ENCODE measurements around the gene HOXC13. TPM values are rescaled to one million over a fixed set of nuclear protein-coding genes. Genes with fewer than 3 reads are reported as not detected.

Gene HOXC13
- total RNA-seq, 1 donor from 2014 or later = 0.69 TPM

GRCh38 chr12:53992377-53992889, 53.8 kb downstream of the HOXC13 start:
- no peaks in the 10 kb centered on the region for H3K9me3 Mint-ChIP-seq
- no peak for TF ChIP-seq CTCF (IDR thresholded peaks at IDR 0.05; ENCODE audit: unreplicated experiment)
- peaks cover 100% of the 10 kb centered on the region for H3K27me3 Mint-ChIP-seq (ENCODE audit: low read depth)
- H3K4me3 Mint-ChIP-seq = no peak overlapping the region
- no peaks in the 10 kb centered on the region for H3K36me3 Mint-ChIP-seq
- DNase-seq (ENCODE audit: low spot score in 2 of 2, unreplicated experiment in 2 of 2) = no peak
- H3K27ac Mint-ChIP-seq = no peak overlapping the region
- peaks cover 27% of the 10 kb centered on the region for H3K4me1 Mint-ChIP-seq

- no peak for DNase-seq (ENCODE audit: low spot score in 2 of 2, unreplicated experiment in 2 of 2)
- H3K27ac Mint-ChIP-seq = no peak overlapping the region
- peaks cover 27% of the 10 kb centered on the region for H3K4me1 Mint-ChIP-seq
- H3K36me3 Mint-ChIP-seq = no peaks in the 10 kb centered on the region
- H3K9me3 Mint-ChIP-seq = no peaks in the 10 kb centered on the region
- H3K4me3 Mint-ChIP-seq = peak overlapping the region; percentile 57
- TF ChIP-seq CTCF (IDR thresholded peaks at IDR 0.05; ENCODE audit: unreplicated experiment) = no peak
- peaks cover 100% of the 10 kb centered on the region for H3K27me3 Mint-ChIP-seq (ENCODE audit: low read depth)
Observed at GRCh38 chr12:53993162-53994008, 54.8 kb downstream of the HOXC13 start.

- H3K9me3 Mint-ChIP-seq = no peaks in the 10 kb centered on the region
- H3K27ac Mint-ChIP-seq = no peak overlapping the region
- peaks cover 100% of the 10 kb centered on the region for H3K27me3 Mint-ChIP-seq (ENCODE audit: low read depth)
- peak overlapping the region; percentile 57 for H3K4me3 Mint-ChIP-seq
- H3K4me1 Mint-ChIP-seq = peaks cover 26% of the 10 kb centered on the region
- TF ChIP-seq CTCF (IDR thresholded peaks at IDR 0.05; ENCODE audit: unreplicated experiment) = no peak
- no peaks in the 10 kb centered on the region for H3K36me3 Mint-ChIP-seq
- no peak for DNase-seq (ENCODE audit: low spot score in 2 of 2, unreplicated experiment in 2 of 2)
Observed at GRCh38 chr12:53994009-53994263, 55.3 kb downstream of the HOXC13 start.

- Mint-ChIP-seq H3K27ac (no peak overlapping the region), H3K4me1 (peaks cover 22% of the 10 kb centered on the region), H3K9me3 (no peaks in the 10 kb centered on the region), H3K27me3 (ENCODE audit: low read depth) (peaks cover 100% of the 10 kb centered on the region), H3K4me3 (peak overlapping the region; percentile 57), H3K36me3 (no peaks in the 10 kb centered on the region)
- DNase-seq (ENCODE audit: low spot score in 2 of 2, unreplicated experiment in 2 of 2) = no peak
- TF ChIP-seq CTCF (IDR thresholded peaks at IDR 0.05; ENCODE audit: unreplicated experiment) = no peak
Observed at GRCh38 chr12:53994264-53995001, 55.8 kb downstream of the HOXC13 start.

- Mint-ChIP-seq H3K9me3 (no peaks in the 10 kb centered on the region), H3K4me3 (peak overlapping the region; percentile 56), H3K27me3 (ENCODE audit: low read depth) (peaks cover 100% of the 10 kb centered on the region), H3K4me1 (peaks cover 22% of the 10 kb centered on the region), H3K27ac (no peak overlapping the region), H3K36me3 (no peaks in the 10 kb centered on the region)
- no peak for TF ChIP-seq CTCF (IDR thresholded peaks at IDR 0.05; ENCODE audit: unreplicated experiment)
- no peak for DNase-seq (ENCODE audit: low spot score in 2 of 2, unreplicated experiment in 2 of 2)
Observed at GRCh38 chr12:53995002-53995377, 56.4 kb downstream of the HOXC13 start.

Data from mesothelial cell of epicardium (in vitro differentiated cells).